ENCODE measurements around the gene MARVELD2. TPM values are rescaled to one million over a fixed set of nuclear protein-coding genes. Genes with fewer than 3 reads are reported as not detected.

Gene MARVELD2
- total and polyA plus RNA-seq, 9 of the 15 experiments (the other 6 are each of a cell fraction or from before 2014, with no cell fraction given): 0.03 to 0.29 (median 0.06) TPM; not detected in 3

DNA sequence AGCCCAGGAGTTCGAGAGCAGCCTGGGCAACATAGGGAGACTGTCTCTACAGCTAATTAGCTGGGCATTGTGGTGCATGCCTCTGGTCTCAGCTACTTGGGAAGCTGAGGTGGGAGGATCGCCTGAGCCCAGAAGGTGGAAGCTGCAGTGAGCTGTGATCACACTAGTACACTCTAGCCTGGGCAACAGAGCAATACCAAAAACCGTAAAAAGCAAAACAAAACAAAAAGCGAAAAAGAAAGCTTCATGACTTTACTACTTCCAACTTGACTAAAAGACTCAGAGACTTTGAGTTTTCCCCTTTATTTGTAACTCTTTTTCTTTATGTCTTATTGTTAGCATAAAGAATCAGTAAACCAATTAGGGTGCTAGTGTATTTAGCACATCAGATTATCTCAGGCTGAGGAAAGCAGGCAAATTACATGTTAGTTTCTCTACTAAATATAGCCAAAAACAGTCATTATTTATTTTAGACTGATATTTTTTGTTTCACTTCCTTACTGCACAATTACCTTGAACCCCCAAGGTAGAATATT, 39.9 kb upstream of the MARVELD2 start:
- DNase-seq (ENCODE audit: extremely low read depth in 1 of 4, low spot score in 3 of 4) (no peak), FAIRE-seq (no peak), ATAC-seq (no peak)
- CTCF ChIA-PET (ENCODE audit: low intra/inter-chr PET ratio): no interaction called here
- H3K4me1 ChIP-seq (replicated peaks in 1 of 2; ENCODE audit: control insufficient read depth in 2 of 2, insufficient read depth in 2 of 2, low read length in 2 of 2): no peaks in the 10 kb centered on the region; a peak in 1 of 5 replicates
- WGBS (ENCODE audit: insufficient coverage, low coverage, missing lambda C conversion rate): 97% methylated on average over 3 of the region's 4 CpGs
- TF ChIP-seq, protein P1, sequence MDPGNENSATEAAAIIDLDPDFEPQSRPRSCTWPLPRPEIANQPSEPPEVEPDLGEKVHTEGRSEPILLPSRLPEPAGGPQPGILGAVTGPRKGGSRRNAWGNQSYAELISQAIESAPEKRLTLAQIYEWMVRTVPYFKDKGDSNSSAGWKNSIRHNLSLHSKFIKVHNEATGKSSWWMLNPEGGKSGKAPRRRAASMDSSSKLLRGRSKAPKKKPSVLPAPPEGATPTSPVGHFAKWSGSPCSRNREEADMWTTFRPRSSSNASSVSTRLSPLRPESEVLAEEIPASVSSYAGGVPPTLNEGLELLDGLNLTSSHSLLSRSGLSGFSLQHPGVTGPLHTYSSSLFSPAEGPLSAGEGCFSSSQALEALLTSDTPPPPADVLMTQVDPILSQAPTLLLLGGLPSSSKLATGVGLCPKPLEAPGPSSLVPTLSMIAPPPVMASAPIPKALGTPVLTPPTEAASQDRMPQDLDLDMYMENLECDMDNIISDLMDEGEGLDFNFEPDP (CRISPR knock-in tag; IDR thresholded peaks at IDR 0.05): no peak
- no peak for TF ChIP-seq HOXB6 (CRISPR knock-in tag; IDR thresholded peaks at IDR 0.05; ENCODE audit: borderline replicate concordance)
- TF ChIP-seq SMARCA5 (IDR thresholded peaks at IDR 0.05): no peak
- TF ChIP-seq MIER1 (IDR thresholded peaks at IDR 0.05; ENCODE audit: low read depth): no peak
- TF ChIP-seq ZNF507 (tag; conservative IDR thresholded peaks at IDR 0.05): no peak
- TF ChIP-seq, protein P2, sequence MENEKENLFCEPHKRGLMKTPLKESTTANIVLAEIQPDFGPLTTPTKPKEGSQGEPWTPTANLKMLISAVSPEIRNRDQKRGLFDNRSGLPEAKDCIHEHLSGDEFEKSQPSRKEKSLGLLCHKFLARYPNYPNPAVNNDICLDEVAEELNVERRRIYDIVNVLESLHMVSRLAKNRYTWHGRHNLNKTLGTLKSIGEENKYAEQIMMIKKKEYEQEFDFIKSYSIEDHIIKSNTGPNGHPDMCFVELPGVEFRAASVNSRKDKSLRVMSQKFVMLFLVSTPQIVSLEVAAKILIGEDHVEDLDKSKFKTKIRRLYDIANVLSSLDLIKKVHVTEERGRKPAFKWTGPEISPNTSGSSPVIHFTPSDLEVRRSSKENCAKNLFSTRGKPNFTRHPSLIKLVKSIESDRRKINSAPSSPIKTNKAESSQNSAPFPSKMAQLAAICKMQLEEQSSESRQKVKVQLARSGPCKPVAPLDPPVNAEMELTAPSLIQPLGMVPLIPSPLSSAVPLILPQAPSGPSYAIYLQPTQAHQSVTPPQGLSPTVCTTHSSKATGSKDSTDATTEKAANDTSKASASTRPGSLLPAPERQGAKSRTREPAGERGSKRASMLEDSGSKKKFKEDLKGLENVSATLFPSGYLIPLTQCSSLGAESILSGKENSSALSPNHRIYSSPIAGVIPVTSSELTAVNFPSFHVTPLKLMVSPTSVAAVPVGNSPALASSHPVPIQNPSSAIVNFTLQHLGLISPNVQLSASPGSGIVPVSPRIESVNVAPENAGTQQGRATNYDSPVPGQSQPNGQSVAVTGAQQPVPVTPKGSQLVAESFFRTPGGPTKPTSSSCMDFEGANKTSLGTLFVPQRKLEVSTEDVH (IDR thresholded peaks at IDR 0.05; ENCODE audit: low read depth, partially characterized antibody): no peak
- TF ChIP-seq, protein P3, sequence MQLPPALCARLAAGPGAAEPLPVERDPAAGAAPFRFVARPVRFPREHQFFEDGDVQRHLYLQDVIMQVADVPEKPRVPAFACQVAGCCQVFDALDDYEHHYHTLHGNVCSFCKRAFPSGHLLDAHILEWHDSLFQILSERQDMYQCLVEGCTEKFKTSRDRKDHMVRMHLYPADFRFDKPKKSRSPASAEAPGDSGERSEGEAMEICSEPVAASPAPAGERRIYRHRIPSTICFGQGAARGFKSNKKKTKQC (CRISPR knock-in tag; IDR thresholded peaks at IDR 0.05): no peak
- in situ Hi-C loops (cut with MboI) (no loop called here), intact Hi-C loops (cut with micrococcal nuclease) (no loop called here)
- no TSS peak for BruUV-seq (replicated peaks)
- H3K79me2 ChIP-seq (ENCODE audit: control insufficient read depth, insufficient read depth, low read length): peaks cover 30% of the 10 kb centered on the region
- POLR2A ChIA-PET: interaction anchor here (0.6 to 0.8 kb wide), 3 partner anchors 19 to 196 kb away, joined by 3 read pairs; no protein-coding TSS in a partner anchor
- no peaks in the 10 kb centered on the region for H3K9me3 ChIP-seq (replicated peaks; ENCODE audit: control insufficient read depth, insufficient read depth, low read depth, low read length)
- H2AFZ ChIP-seq (ENCODE audit: low read depth, low read length): no peak overlapping the region
- no peak overlapping the region for H3K4me2 ChIP-seq (ENCODE audit: insufficient read depth, low read length)
- peaks cover 55% of the 10 kb centered on the region for H3K36me3 ChIP-seq (ENCODE audit: control insufficient read depth, insufficient read depth, low read length)
- H3K27me3 ChIP-seq (ENCODE audit: control insufficient read depth in 2 of 2, insufficient read depth in 2 of 2, low read length in 2 of 2): no peaks in the 10 kb centered on the region
- H3K9ac ChIP-seq (ENCODE audit: insufficient read depth in 1 of 2, low read depth in 2 of 2, low read length in 2 of 2): no peak overlapping the region; a peak in 1 of 4 replicates
- no peaks in the 10 kb centered on the region for H4K20me1 ChIP-seq (replicated peaks; ENCODE audit: control insufficient read depth, insufficient read depth, low read length)
- no peak overlapping the region for H3K27ac ChIP-seq (ENCODE audit: extremely low read depth, low read depth, low read length)
- H3K4me3 ChIP-seq: no peak overlapping the region
- no peaks in the 10 kb centered on the region for H3K9me1 ChIP-seq (ENCODE audit: control insufficient read depth, insufficient read depth, low read length)

Measured in K562 (cell line).